ENCODE data around the gene TCF4. TPM values are rescaled to one million over a fixed set of nuclear protein-coding genes. Genes with fewer than 3 reads are reported as not detected.

Gene TCF4
- total and polyA plus RNA-seq, 8 donors, result 99.1 to 165 (median 138) TPM

- no peak for DNase-seq
- H3K36me3 ChIP-seq, result no peaks in the 10 kb centered on the region
- TF ChIP-seq, protein P1, sequence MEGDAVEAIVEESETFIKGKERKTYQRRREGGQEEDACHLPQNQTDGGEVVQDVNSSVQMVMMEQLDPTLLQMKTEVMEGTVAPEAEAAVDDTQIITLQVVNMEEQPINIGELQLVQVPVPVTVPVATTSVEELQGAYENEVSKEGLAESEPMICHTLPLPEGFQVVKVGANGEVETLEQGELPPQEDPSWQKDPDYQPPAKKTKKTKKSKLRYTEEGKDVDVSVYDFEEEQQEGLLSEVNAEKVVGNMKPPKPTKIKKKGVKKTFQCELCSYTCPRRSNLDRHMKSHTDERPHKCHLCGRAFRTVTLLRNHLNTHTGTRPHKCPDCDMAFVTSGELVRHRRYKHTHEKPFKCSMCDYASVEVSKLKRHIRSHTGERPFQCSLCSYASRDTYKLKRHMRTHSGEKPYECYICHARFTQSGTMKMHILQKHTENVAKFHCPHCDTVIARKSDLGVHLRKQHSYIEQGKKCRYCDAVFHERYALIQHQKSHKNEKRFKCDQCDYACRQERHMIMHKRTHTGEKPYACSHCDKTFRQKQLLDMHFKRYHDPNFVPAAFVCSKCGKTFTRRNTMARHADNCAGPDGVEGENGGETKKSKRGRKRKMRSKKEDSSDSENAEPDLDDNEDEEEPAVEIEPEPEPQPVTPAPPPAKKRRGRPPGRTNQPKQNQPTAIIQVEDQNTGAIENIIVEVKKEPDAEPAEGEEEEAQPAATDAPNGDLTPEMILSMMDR (IDR thresholded peaks at IDR 0.05), result no peak
- no peaks in the 10 kb centered on the region for H3K9me3 ChIP-seq
- no peak for ATAC-seq
- peak overlapping the region; percentile 68 to 70 for H3K27ac ChIP-seq
- H3K4me1 ChIP-seq, result peaks cover 2 to 25% of the 10 kb centered on the region in 2 donors
- H3K27me3 ChIP-seq, result no peaks in the 10 kb centered on the region
- intact Hi-C loops (cut with DNase I), result loop anchor here in 1 of 2 donors (5.0 kb wide), 1 partner anchor 167 kb away; the partner anchor contains the start of gene TCF4
- H3K4me3 ChIP-seq, result no peak overlapping the region
These were observed 167.2 kb downstream of the TCF4 start for GRCh38 chr18:55420665-55421307.

DNA sequence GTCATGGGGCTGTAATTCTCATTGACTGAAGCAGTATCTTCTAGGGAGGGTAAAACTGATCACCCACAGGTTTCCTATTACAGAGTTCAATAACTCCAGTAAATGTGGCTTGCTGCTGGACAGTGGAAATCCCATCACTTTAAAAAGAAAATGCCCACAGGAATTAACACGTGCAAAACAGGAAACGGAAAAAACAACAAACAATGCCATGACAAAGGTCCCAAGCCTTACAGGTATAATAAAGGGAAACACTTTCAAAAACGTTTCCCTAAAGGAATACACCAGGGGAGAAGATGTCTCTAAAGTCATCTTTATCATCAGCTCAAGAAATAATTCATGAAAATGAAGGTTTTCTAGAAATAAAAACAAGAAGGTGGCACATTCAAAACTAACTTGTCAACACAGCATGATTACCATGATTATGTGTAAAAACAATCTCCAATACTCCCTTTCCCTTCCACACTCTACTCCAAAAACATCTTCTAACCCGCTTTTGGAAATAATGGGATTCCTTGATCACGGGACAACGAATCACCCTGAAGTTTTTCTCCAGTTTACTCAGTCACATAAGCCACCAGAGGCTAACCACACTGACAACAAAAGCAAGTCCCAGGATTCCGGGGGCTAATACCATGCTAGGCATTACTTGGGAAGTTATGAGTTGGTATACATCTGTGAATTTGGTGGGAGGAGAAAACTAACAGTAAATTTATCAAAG is 167.9 kb downstream of the TCF4 start:
- intact Hi-C loops (cut with DNase I), result loop anchor here in 1 of 2 donors (5.0 kb wide), 1 partner anchor 167 kb away; the partner anchor contains the start of gene TCF4
- peaks cover 3 to 25% of the 10 kb centered on the region in 2 donors for H3K4me1 ChIP-seq
- H3K36me3 ChIP-seq, result no peaks in the 10 kb centered on the region
- TF ChIP-seq, protein P1 (IDR thresholded peaks at IDR 0.05), result no peak
- no peak overlapping the region for H3K4me3 ChIP-seq
- peak overlapping the region; percentile 68 to 70 for H3K27ac ChIP-seq
- H3K9me3 ChIP-seq, result no peaks in the 10 kb centered on the region
- ATAC-seq, result no peak
- DNase-seq, result no peak
- H3K27me3 ChIP-seq, result no peaks in the 10 kb centered on the region

GRCh38 chr18:55419132-55419946 is 168.7 kb downstream of the TCF4 start:
- TF ChIP-seq, protein P1 (IDR thresholded peaks at IDR 0.05), result no peak
- Histone ChIP-seq H3K9me3 (no peaks in the 10 kb centered on the region), H3K4me1 (peaks cover 5 to 25% of the 10 kb centered on the region in 2 donors), H3K4me3 (no peak overlapping the region), H3K27me3 (no peaks in the 10 kb centered on the region), H3K27ac (peak overlapping the region; percentile 68 to 70), H3K36me3 (no peaks in the 10 kb centered on the region)
- intact Hi-C loops (cut with DNase I), result no loop called here
- ATAC-seq, result peak; percentile 20
- DNase-seq, result peak in 1 of 4 donors; percentile 79

DNA sequence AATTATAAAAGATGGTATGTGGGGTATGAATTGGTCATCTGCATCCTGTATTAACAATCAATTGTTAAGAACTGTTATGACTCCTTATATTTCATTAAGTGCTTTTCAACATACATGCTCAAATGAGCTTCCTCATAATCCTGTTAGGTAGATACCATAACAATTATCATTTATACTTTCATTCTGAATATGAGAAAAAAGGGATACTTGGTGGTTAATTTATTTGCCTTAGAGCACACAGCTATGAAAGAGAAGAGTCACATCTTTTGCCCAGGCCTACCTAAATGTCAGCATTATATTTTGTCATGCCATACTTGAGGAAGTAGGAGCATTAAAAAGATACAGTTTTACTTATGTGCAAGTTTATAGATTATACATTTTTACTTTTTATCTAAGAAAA is 169.6 kb downstream of the TCF4 start:
- no peaks in the 10 kb centered on the region for H3K36me3 ChIP-seq
- TF ChIP-seq, protein P1 (IDR thresholded peaks at IDR 0.05), result no peak
- DNase-seq, result no peak
- no peaks in the 10 kb centered on the region for H3K9me3 ChIP-seq
- H3K27me3 ChIP-seq, result no peaks in the 10 kb centered on the region
- intact Hi-C loops (cut with DNase I), result no loop called here
- peaks cover 5 to 25% of the 10 kb centered on the region in 2 donors for H3K4me1 ChIP-seq
- H3K4me3 ChIP-seq, result no peak overlapping the region
- peak overlapping the region in 1 of 2 donors; percentile 13 for H3K27ac ChIP-seq
- ATAC-seq, result no peak

Measured in left lung (tissue), 10 donors.